ENCODE results near the gene RANBP1. TPM values are rescaled to one million over a fixed set of nuclear protein-coding genes. Genes with fewer than 3 reads are reported as not detected.

The RANBP1 gene
- total and polyA plus RNA-seq, 2 of the 4 experiments (the other 2 are of a cell fraction) = 173 to 376 TPM

- in situ Hi-C loops (cut with MboI; ENCODE audit: low sequenced_read_pairs) (no loop called here), intact Hi-C loops (cut with micrococcal nuclease) (no loop called here), dilution Hi-C loops (cut with HindIII; ENCODE audit: low sequenced_read_pairs, unreplicated experiment) (no loop called here)
- no peak overlapping the region for H3K27ac ChIP-seq (ENCODE audit: insufficient read depth, low read length)
- H2AK9ac ChIP-seq (replicated peaks; ENCODE audit: low read depth, low read length, poor library complexity) = no peak overlapping the region
- H3K4ac ChIP-seq (ENCODE audit: low read depth, low read length) = no peak overlapping the region
- no peak overlapping the region for H2BK15ac ChIP-seq (ENCODE audit: low read depth, low read length)
- no peak overlapping the region for H3K4me3 ChIP-seq (ENCODE audit: insufficient read depth, low read depth, low read length)
- H3K79me1 ChIP-seq (ENCODE audit: low read depth in 1 of 2, low read length in 2 of 2) = peaks cover 35 to 85% of the 10 kb centered on the region in 2 experiments
- CTCF ChIA-PET = no interaction called here
- no peaks in the 10 kb centered on the region for H3K27me3 ChIP-seq (ENCODE audit: control insufficient read depth, insufficient read depth, low read length)
- H3K56ac ChIP-seq (ENCODE audit: extremely low read depth, insufficient read depth, low read length) = no peak overlapping the region
- H4K91ac ChIP-seq (ENCODE audit: insufficient read depth, low read depth, low read length) = no peak overlapping the region
- no peak overlapping the region for H3K23ac ChIP-seq (ENCODE audit: low read depth, low read length)
- H3K9me1 ChIP-seq (ENCODE audit: insufficient read depth, low read length) = peaks cover 5% of the 10 kb centered on the region
- H3K4me2 ChIP-seq (ENCODE audit: low read depth, low read length) = no peak overlapping the region
- H4K5ac ChIP-seq (ENCODE audit: low read depth, low read length) = no peak overlapping the region
- DNase-seq = no peak
- peaks cover 65% of the 10 kb centered on the region for H4K20me1 ChIP-seq (ENCODE audit: insufficient read depth, low read length)
- no peak overlapping the region for H3K18ac ChIP-seq (ENCODE audit: low read depth, low read length)
- no peak overlapping the region for H2BK120ac ChIP-seq (ENCODE audit: low read depth, low read length)
- BruUV-seq (replicated peaks) = no TSS peak
- no peak overlapping the region for H3K9ac ChIP-seq (ENCODE audit: low read depth, low read length)
- POLR2A ChIA-PET (ENCODE audit: unreplicated experiment) = no interaction called here
- TF ChIP-seq NFE2L2 (IDR thresholded peaks at IDR 0.05; ENCODE audit: low read depth, low read length) (no peak), CTCF (conservative IDR thresholded peaks at IDR 0.05; ENCODE audit: low read depth, low read length) (no peak), FOS (IDR thresholded peaks at IDR 0.05; ENCODE audit: low read depth, low read length) (no peak), CEBPB (IDR thresholded peaks at IDR 0.05; ENCODE audit: low read depth, low read length) (no peak), RFX5 (IDR thresholded peaks at IDR 0.05; ENCODE audit: low read depth, low read length) (no peak), MAFK (IDR thresholded peaks at IDR 0.05; ENCODE audit: low read depth, low read length) (no peak), MXI1 (IDR thresholded peaks at IDR 0.05; ENCODE audit: borderline replicate concordance, low read depth, low read length) (no peak), BHLHE40 (IDR thresholded peaks at IDR 0.05; ENCODE audit: low read depth, low read length) (no peak), CHD1 (IDR thresholded peaks at IDR 0.05; ENCODE audit: low read depth, low read length) (no peak), RAD21 (IDR thresholded peaks at IDR 0.05; ENCODE audit: low read length) (no peak), ELK1 (IDR thresholded peaks at IDR 0.05; ENCODE audit: borderline replicate concordance, low read depth, low read length) (no peak), POLR2A (IDR thresholded peaks at IDR 0.05; ENCODE audit: low read depth, low read length) (no peak), USF2 (IDR thresholded peaks at IDR 0.05; ENCODE audit: low read depth, low read length) (no peak), RCOR1 (IDR thresholded peaks at IDR 0.05; ENCODE audit: insufficient replicate concordance, low read length) (no peak), MAZ (IDR thresholded peaks at IDR 0.05; ENCODE audit: borderline replicate concordance, low read depth, low read length) (no peak), SMC3 (IDR thresholded peaks at IDR 0.05; ENCODE audit: low read depth, low read length) (no peak)
- no peaks in the 10 kb centered on the region for H3K9me3 ChIP-seq (ENCODE audit: control insufficient read depth, insufficient read depth, low read length)
- no peak overlapping the region for H2BK20ac ChIP-seq (ENCODE audit: low read depth, low read length)
- 97% methylated on average over 12 of the region's 17 CpGs; no CpG with 5 or more reads in 1 of the 2 experiments for WGBS, 2 experiments (ENCODE audit: extremely low coverage in 2 of 2, insufficient read length in 1 of 2)
- no peak overlapping the region for H2AFZ ChIP-seq (replicated peaks; ENCODE audit: low read length, poor library complexity)
- H3K14ac ChIP-seq (replicated peaks; ENCODE audit: low read depth, low read length) = no peak overlapping the region
- no peak overlapping the region for H2BK5ac ChIP-seq (ENCODE audit: low read depth, low read length, poor library complexity, severe bottlenecking)
- H4K8ac ChIP-seq (ENCODE audit: low read depth in 2 of 2, low read length in 2 of 2) = no peak overlapping the region
- no peak for ATAC-seq (ENCODE audit: low read depth)
- peaks cover 11% of the 10 kb centered on the region for H3K4me1 ChIP-seq (ENCODE audit: control insufficient read depth, insufficient read depth, low read length)
- H3K36me3 ChIP-seq (ENCODE audit: control insufficient read depth, insufficient read depth, low read length) = peaks cover 79% of the 10 kb centered on the region
- no peak overlapping the region for H2AK5ac ChIP-seq (ENCODE audit: low read depth, low read length)
Measured at GRCh38 chr22:20089226-20089976, 26.5 kb upstream of the RANBP1 start.

All from IMR-90 (cell line).